Kidney (tissue), 14 donors: ENCODE measurements around the gene DCAF5. TPM values are rescaled to one million over a fixed set of nuclear protein-coding genes. Genes with fewer than 3 reads are reported as not detected.

Experiments used
- DNase-seq, 5 donors: peaks; one replicate each; pipeline ENCODE4 v3.0.0-alpha.2; 2013 to 2020
- FAIRE-seq: peaks from 2 replicates; lab custom pipeline; 2012; peaks lifted over from hg19 to GRCh38; lab: Jason Lieb, UNC
- H3K27ac ChIP-seq, 2 donors: one replicate each; pipeline ENCODE4 v1.7.0; 2013; ENCODE audit warnings: low read depth in 2 of 2, low read length in 2 of 2, inconsistent platforms in 1 of 2
- H3K27me3 ChIP-seq: one replicate; pipeline ENCODE4 v1.7.1; 2013; ENCODE audit warnings: low read length, inconsistent platforms; ENCODE audit not compliant: control insufficient read depth, insufficient read depth
- H3K36me3 ChIP-seq, 3 donors: one replicate each; pipeline versions ENCODE4 v1.7.0 to v1.7.1; 2013; ENCODE audit warnings: low read length in 3 of 3, control low read depth in 1 of 3, inconsistent platforms in 1 of 3; ENCODE audit not compliant: insufficient read depth in 3 of 3, control insufficient read depth in 2 of 3
- H3K4me1 ChIP-seq, 3 donors: one replicate each; pipeline versions ENCODE4 v1.7.0 to v1.7.1; 2013; ENCODE audit warnings: low read length in 3 of 3, inconsistent platforms in 1 of 3, low read depth in 1 of 3; ENCODE audit not compliant: control insufficient read depth in 2 of 3, insufficient read depth in 2 of 3
- H3K4me3 ChIP-seq, 3 donors: one replicate each; pipeline versions ENCODE4 v1.7.0 to v1.8.1; 2013; ENCODE audit warnings: low read length in 3 of 3, control low read depth in 1 of 3, inconsistent platforms in 1 of 3
- H3K9ac ChIP-seq, 3 donors: one replicate each; pipeline versions ENCODE4 v1.7.0 to v1.7.1; 2013; ENCODE audit warnings: low read length in 3 of 3, control low read depth in 1 of 3, inconsistent platforms in 1 of 3
- H3K9me3 ChIP-seq, 3 donors: one replicate each; pipeline versions ENCODE4 v1.7.0 to v1.7.1; 2013; ENCODE audit warnings: low read length in 3 of 3, control low read depth in 1 of 3, inconsistent platforms in 1 of 3; ENCODE audit not compliant: control insufficient read depth in 2 of 3, insufficient read depth in 1 of 3
- CTCF ChIP-seq: IDR thresholded peaks from 3 replicates; pipeline ENCODE4 v1.5.1; 2012; ENCODE audit warnings: mild to moderate bottlenecking, moderate library complexity, borderline replicate concordance; ENCODE audit not compliant: insufficient read depth; ENCODE audit errors: extremely low read depth
- intact Hi-C: fragments of 100-400 bp; cut with DNase I; formaldehyde crosslinking; loops from one replicate; pipeline ENCODE4 v1.11.1; 2022
- polyA plus RNA-seq: library from polyadenylated mRNA; stranded (reverse); fragments of 350-450 nt; fragmentation: Illumina TruSeq; extraction: RNeasy Lipid Tissue Mini Kit (QIAGEN cat#74804); gene quantifications from one replicate; pipeline ENCODE4 v1.2.3, GENCODE V29; 2014; ENCODE audit warnings: low read depth, low replicate concordance; ENCODE audit not compliant: insufficient read depth
- total RNA-seq: library from RNA; stranded (reverse); fragmentation: NEBNext Ultra II Directional; extraction: Animal tissue kit (Norgen Biotek cat#: 25700); gene quantifications from one replicate; pipeline ENCODE4 v1.2.1, GENCODE V29; 2021
- donor health status: control.
- donor health status: control.
- donor health status: control.
- donor health status: control.
- donor health status: control.
- donor health status: DM: yes; HTN: yes; CAD: no.
- donor health status: Normal renal cell carcinoma (clear cell type).

DCAF5 gene
- total and polyA plus RNA-seq, 2 donors from 2014 or later: 17.3 to 51.0 TPM

DNA sequence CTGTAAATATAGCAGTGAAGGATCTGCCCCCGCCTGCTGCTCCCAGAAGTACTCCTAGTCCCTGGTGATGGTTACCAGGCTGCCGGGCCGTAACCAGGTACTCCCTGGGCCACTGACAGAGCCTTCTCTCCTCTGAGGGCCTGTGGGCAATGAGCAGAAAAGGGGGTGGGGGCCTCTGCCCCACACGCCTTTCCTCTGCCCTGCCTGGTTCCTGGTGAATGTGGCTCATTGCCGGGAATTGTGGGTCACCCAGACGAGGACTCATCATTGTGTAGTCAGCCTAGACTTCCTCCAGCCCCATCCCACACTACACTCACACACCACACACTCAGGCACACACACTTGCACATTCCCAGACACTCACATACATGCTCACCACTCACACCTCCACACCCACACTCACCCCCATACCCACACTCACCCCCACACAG, 138.1 kb downstream of the DCAF5 start:
- no peak overlapping the region for H3K27ac ChIP-seq
- no peak overlapping the region for H3K4me3 ChIP-seq
- no peaks in the 10 kb centered on the region for H3K27me3 ChIP-seq
- DNase-seq: peak in 1 of 5 donors; percentile 48
- intact Hi-C loops: no loop called here
- no peak for TF ChIP-seq CTCF
- H3K36me3 ChIP-seq: no peaks in the 10 kb centered on the region
- no peak for FAIRE-seq
- H3K9ac ChIP-seq: no peak overlapping the region
- H3K9me3 ChIP-seq: no peaks in the 10 kb centered on the region
- no peaks in the 10 kb centered on the region for H3K4me1 ChIP-seq

DNA sequence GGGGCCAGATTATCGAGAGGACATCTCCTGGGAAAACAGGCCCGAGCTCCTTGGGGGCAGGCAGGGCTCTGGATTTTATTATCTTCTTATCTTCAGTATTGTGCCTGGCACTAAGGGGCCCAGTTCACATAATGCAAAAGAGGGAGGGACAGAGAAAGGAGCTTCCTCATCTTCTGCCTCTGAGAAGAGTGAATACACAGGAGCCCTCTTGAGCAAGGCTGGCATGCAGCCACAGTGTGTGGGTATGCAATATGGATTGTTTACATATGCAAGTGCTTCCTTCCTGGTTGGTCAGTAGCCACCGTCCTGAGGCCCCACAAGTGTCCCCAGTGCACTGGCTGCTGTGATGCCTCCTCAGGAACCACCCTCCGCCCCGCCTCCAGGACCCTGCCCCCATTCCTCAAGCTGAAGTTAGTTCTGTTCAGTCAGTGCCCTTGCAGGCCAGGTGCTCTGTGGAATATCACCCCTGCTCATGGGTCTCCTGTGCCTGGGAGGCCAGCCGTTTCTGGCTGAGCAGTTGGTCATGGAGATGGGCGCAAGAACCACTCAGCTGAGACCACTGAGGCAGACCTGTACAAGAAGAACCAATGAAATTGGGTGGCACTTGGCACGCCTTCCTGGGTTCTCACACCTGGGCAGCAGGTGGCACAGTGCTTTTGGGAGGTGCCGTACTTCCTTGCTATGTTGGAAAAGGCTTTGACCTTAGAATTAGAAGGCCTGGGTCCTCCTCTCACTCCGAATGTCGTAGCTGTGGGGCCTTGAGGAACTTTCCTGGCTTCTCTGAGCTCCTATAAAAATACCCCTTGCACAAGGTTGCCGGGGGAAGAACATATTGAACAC, 138.8 kb downstream of the DCAF5 start:
- no peaks in the 10 kb centered on the region for H3K27me3 ChIP-seq
- no peaks in the 10 kb centered on the region for H3K36me3 ChIP-seq
- DNase-seq: peak in 3 of 5 donors; percentile 29 to 48 (median 35)
- H3K4me1 ChIP-seq: no peaks in the 10 kb centered on the region
- H3K4me3 ChIP-seq: no peak overlapping the region
- intact Hi-C loops: no loop called here
- H3K9me3 ChIP-seq: no peaks in the 10 kb centered on the region
- no peak for TF ChIP-seq CTCF
- FAIRE-seq: no peak
- no peak overlapping the region for H3K9ac ChIP-seq
- H3K27ac ChIP-seq: no peak overlapping the region

GRCh38 chr14:69012256-69012953, 140.5 kb downstream of the DCAF5 start:
- H3K36me3 ChIP-seq: no peaks in the 10 kb centered on the region
- no peaks in the 10 kb centered on the region for H3K9me3 ChIP-seq
- TF ChIP-seq CTCF: no peak
- H3K4me3 ChIP-seq: no peak overlapping the region
- no peak overlapping the region for H3K9ac ChIP-seq
- H3K27ac ChIP-seq: no peak overlapping the region
- no peaks in the 10 kb centered on the region for H3K27me3 ChIP-seq
- no peaks in the 10 kb centered on the region for H3K4me1 ChIP-seq
- FAIRE-seq (no peak), DNase-seq (no peak)
- intact Hi-C loops: no loop called here
